Measurements from ENCODE around the gene CLCN6. TPM values are rescaled to one million over a fixed set of nuclear protein-coding genes. Genes with fewer than 3 reads are reported as not detected.

CLCN6 gene
- total RNA-seq, 1 donor from 2014 or later = 17.6 TPM

- DNase-seq (ENCODE audit: low read depth) = no peak
- Histone ChIP-seq H3K4me3 (ENCODE audit: low read depth, low read length) (no peak overlapping the region), H3K27me3 (ENCODE audit: control insufficient read depth, insufficient read depth, low read length) (peaks cover 14% of the 10 kb centered on the region), H3K36me3 (ENCODE audit: control insufficient read depth, insufficient read depth, low read length) (no peaks in the 10 kb centered on the region)
- TF ChIP-seq, protein P1, sequence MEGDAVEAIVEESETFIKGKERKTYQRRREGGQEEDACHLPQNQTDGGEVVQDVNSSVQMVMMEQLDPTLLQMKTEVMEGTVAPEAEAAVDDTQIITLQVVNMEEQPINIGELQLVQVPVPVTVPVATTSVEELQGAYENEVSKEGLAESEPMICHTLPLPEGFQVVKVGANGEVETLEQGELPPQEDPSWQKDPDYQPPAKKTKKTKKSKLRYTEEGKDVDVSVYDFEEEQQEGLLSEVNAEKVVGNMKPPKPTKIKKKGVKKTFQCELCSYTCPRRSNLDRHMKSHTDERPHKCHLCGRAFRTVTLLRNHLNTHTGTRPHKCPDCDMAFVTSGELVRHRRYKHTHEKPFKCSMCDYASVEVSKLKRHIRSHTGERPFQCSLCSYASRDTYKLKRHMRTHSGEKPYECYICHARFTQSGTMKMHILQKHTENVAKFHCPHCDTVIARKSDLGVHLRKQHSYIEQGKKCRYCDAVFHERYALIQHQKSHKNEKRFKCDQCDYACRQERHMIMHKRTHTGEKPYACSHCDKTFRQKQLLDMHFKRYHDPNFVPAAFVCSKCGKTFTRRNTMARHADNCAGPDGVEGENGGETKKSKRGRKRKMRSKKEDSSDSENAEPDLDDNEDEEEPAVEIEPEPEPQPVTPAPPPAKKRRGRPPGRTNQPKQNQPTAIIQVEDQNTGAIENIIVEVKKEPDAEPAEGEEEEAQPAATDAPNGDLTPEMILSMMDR (IDR thresholded peaks at IDR 0.05; ENCODE audit: insufficient read depth, low read length, poor library complexity, severe bottlenecking) = no peak
Measured at GRCh38 chr1:11885916-11886315, 79.9 kb downstream of the CLCN6 start.

GRCh38 chr1:11886986-11887665 lies 81.1 kb downstream of the CLCN6 start:
- Histone ChIP-seq H3K27me3 (ENCODE audit: control insufficient read depth, insufficient read depth, low read length) (peaks cover 17% of the 10 kb centered on the region), H3K4me3 (ENCODE audit: low read depth, low read length) (no peak overlapping the region), H3K36me3 (ENCODE audit: control insufficient read depth, insufficient read depth, low read length) (no peaks in the 10 kb centered on the region)
- TF ChIP-seq, protein P1 (IDR thresholded peaks at IDR 0.05; ENCODE audit: insufficient read depth, low read length, poor library complexity, severe bottlenecking) = no peak
- DNase-seq (ENCODE audit: low read depth) = no peak

DNA sequence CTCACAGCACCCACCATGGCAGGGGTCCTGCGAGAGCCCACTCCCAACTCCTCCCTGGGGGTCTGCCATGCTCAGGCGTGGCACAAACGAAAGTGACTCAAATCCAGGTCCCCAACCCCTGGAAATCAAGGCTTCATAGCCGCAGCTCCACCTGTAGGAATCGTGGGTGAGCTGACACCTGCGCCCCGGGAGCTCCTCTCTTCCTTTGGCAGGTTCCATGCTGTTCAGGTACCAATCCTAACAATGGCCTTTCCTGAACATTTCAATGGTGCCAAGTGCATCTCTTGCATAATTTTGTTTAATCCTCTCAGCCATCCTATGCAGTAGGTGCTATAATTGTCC lies 81.6 kb downstream of the CLCN6 start:
- TF ChIP-seq, protein P1 (IDR thresholded peaks at IDR 0.05; ENCODE audit: insufficient read depth, low read length, poor library complexity, severe bottlenecking) = no peak
- DNase-seq (ENCODE audit: low read depth) = no peak

DNA sequence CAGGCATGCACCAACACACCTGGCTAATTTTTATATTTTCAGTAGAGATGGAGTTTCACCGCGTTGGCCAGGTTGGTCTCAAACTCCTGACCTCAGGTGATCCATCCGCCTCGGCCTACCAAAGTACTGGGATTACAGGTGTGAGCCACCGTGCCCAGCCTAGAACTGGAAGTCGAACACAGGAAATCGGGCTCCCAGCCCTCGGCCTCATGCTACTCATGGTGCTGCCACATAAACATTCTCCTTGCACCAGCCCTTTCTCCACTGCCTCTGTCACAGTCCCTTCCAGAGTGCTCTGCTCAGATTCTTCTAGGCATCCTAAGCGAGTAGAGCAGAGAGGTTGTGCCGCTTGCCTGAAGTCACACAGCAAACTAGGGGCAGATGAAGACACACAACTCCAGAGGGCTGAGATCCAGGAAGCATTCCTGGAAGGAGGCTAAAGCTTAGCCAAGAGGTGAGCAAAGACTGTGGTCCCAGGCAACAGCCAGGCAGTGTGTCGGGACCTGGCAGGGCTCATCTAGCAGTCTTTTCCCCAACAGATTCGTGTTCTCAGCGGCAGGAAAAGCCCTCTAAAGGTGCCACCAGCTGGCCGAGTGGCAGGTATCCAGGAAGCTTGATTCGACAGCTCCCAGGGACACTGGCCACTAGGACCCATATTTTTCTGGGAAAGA lies 82.3 kb downstream of the CLCN6 start:
- Histone ChIP-seq H3K27me3 (ENCODE audit: control insufficient read depth, insufficient read depth, low read length) (peaks cover 15% of the 10 kb centered on the region), H3K4me3 (ENCODE audit: low read depth, low read length) (no peak overlapping the region), H3K36me3 (ENCODE audit: control insufficient read depth, insufficient read depth, low read length) (no peaks in the 10 kb centered on the region)
- TF ChIP-seq, protein P1 (IDR thresholded peaks at IDR 0.05; ENCODE audit: insufficient read depth, low read length, poor library complexity, severe bottlenecking) = no peak
- DNase-seq (ENCODE audit: low read depth) = no peak

More for the DNA sequence above, 81.6 kb downstream of the CLCN6 start:
- H3K27me3 ChIP-seq (ENCODE audit: control insufficient read depth, insufficient read depth, low read length) = peaks cover 20% of the 10 kb centered on the region
- H3K36me3 ChIP-seq (ENCODE audit: control insufficient read depth, insufficient read depth, low read length) = no peaks in the 10 kb centered on the region
- no peak overlapping the region for H3K4me3 ChIP-seq (ENCODE audit: low read depth, low read length)

- TF ChIP-seq, protein P1 (IDR thresholded peaks at IDR 0.05; ENCODE audit: insufficient read depth, low read length, poor library complexity, severe bottlenecking) = no peak
- DNase-seq (ENCODE audit: low read depth) = no peak
- Histone ChIP-seq H3K4me3 (ENCODE audit: low read depth, low read length) (no peak overlapping the region), H3K27me3 (ENCODE audit: control insufficient read depth, insufficient read depth, low read length) (peaks cover 13% of the 10 kb centered on the region), H3K36me3 (ENCODE audit: control insufficient read depth, insufficient read depth, low read length) (no peaks in the 10 kb centered on the region)
Measured at GRCh38 chr1:11888877-11889208, 82.9 kb downstream of the CLCN6 start.

Measured in kidney epithelial cell (primary cell).